ENCODE data around the gene AQP7.

GRCh38 chr9:33348998-33349397 lies 53.4 kb downstream of the AQP7 start:
- TF ChIP-seq CTCF (IDR thresholded peaks at IDR 0.05), result no peak
- no peak for TF ChIP-seq POLR2AphosphoS5 (IDR thresholded peaks at IDR 0.05)
- TF ChIP-seq POLR2A (IDR thresholded peaks at IDR 0.05), result no peak
